ENCODE measurements around the gene RIMOC1. TPM values are rescaled to one million over a fixed set of nuclear protein-coding genes. Genes with fewer than 3 reads are reported as not detected.

Gene RIMOC1
- total and polyA plus RNA-seq, 7 experiments from 2014 or later: 10.8 to 40.6 (median 14.6) TPM

DNA sequence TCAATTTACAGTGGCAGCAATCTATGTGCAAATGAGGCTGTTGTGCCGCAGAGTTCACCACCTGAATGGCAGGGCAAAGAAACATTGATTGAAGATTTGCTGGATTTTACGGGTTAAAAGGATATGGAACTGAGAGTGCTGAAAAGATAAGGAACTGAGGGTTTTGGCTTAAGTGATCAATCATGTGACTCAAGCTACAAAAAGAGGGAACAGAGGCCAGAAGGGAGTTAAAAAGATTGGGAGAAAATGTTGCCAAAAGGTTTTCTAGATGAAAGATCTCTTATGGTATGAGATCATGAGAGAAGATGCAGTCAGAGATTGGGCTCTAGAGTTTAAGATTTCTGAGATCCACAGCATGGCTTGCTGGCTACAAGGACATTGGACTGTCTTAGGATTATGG is 7.9 kb upstream of the RIMOC1 start:
- intact Hi-C loops (cut with micrococcal nuclease): no loop called here
- peaks cover 27 to 48% (median 38%) of the 10 kb centered on the region in 5 donors for H3K27me3 Mint-ChIP-seq
- CTCF ChIA-PET: no interaction called here
- POLR2A ChIA-PET: interaction anchor here (1.1 kb wide), 1 partner anchor 29 kb away, joined by 3 read pairs; the partner anchor contains the start of gene FBXO4
- Histone ChIP-seq H3K27me3 (ENCODE audit: control insufficient read depth in 2 of 2, insufficient read depth in 2 of 2, low read length in 2 of 2) (no peaks in the 10 kb centered on the region), H3K4me1 (ENCODE audit: control insufficient read depth in 2 of 2, insufficient read depth in 2 of 2, low read length in 2 of 2) (no peaks in the 10 kb centered on the region), H3K9me3 (ENCODE audit: control insufficient read depth in 2 of 3, low read length in 3 of 3) (no peaks in the 10 kb centered on the region), H3K27ac (ENCODE audit: low read depth, low read length) (no peak overlapping the region), H3K4me3 (ENCODE audit: low read length) (no peak overlapping the region), H3K36me3 (ENCODE audit: control insufficient read depth in 2 of 3, insufficient read depth in 3 of 3, low read length in 3 of 3) (no peaks in the 10 kb centered on the region)
- H3K4me1 Mint-ChIP-seq: peaks cover 0 to 20% (median 2%) of the 10 kb centered on the region in 7 donors
- DNase-seq: no peak
- peaks cover 0 to 4% (median 0%) of the 10 kb centered on the region in 5 donors for H3K36me3 Mint-ChIP-seq
- ATAC-seq: no peak
- no peak overlapping the region for H3K27ac Mint-ChIP-seq
- no peak overlapping the region for H3K4me3 Mint-ChIP-seq
- peaks cover 0 to 3% (median 0%) of the 10 kb centered on the region in 11 donors for H3K9me3 Mint-ChIP-seq

GRCh38 chr5:41903382-41903891 is 707 bp upstream of the RIMOC1 start:
- Mint-ChIP-seq H3K36me3 (peaks cover 0 to 13% (median 10%) of the 10 kb centered on the region in 5 donors), H3K4me3 (peak overlapping the region; percentile 84 to 99 (median 98)), H3K27me3 (peaks cover 0 to 12% (median 0%) of the 10 kb centered on the region in 5 donors), H3K4me1 (peaks cover 21 to 50% (median 46%) of the 10 kb centered on the region in 7 donors), H3K9me3 (peaks cover 0 to 5% (median 0%) of the 10 kb centered on the region in 11 donors), H3K27ac (peak overlapping the region; percentile 97 to 100 (median 99))
- POLR2A ChIA-PET: interaction anchor here (0.7 to 3.1 kb wide), 19 partner anchors 9 to 1581 kb away, joined by 3 to 62 read pairs (median 5); partner anchors contain the start of genes FBXO4, OXCT1, TMEM267 and ZNF131
- no peak for ATAC-seq
- Histone ChIP-seq H3K27ac (ENCODE audit: low read depth, low read length) (peak overlapping the region; percentile 85), H3K9me3 (ENCODE audit: control insufficient read depth in 2 of 3, low read length in 3 of 3) (no peaks in the 10 kb centered on the region), H3K27me3 (ENCODE audit: control insufficient read depth in 2 of 2, insufficient read depth in 2 of 2, low read length in 2 of 2) (no peaks in the 10 kb centered on the region), H3K4me1 (ENCODE audit: control insufficient read depth in 2 of 2, insufficient read depth in 2 of 2, low read length in 2 of 2) (peaks cover 16 to 18% of the 10 kb centered on the region in 2 donors), H3K36me3 (ENCODE audit: control insufficient read depth in 2 of 3, insufficient read depth in 3 of 3, low read length in 3 of 3) (peaks cover 0 to 5% (median 4%) of the 10 kb centered on the region in 3 experiments), H3K4me3 (ENCODE audit: low read length) (peak overlapping the region; percentile 90)
- intact Hi-C loops (cut with micrococcal nuclease): loop anchor here in 1 of 2 donors (5.0 to 10.0 kb wide), 6 partner anchors 1049 to 1701 kb away; partner anchors contain the start of genes HMGCS1, NNT, PTGER4 and RPL37
- CTCF ChIA-PET: interaction anchor here (1.0 to 1.8 kb wide), 4 partner anchors 22 to 154 kb away, joined by 3 to 5 read pairs (median 4); partner anchors contain the start of gene FBXO4
- DNase-seq: no peak

- peak overlapping the region in 2 of 9 donors; percentile 13 to 85 for H3K27ac Mint-ChIP-seq
- intact Hi-C loops (cut with micrococcal nuclease): loop anchor here in 1 of 2 donors (10.0 kb wide), 5 partner anchors 1071 to 1699 kb away; partner anchors contain the start of genes HMGCS1, NNT, PTGER4 and RPL37
These were observed 2.0 kb downstream of the RIMOC1 start for GRCh38 chr5:41906151-41906550.

GRCh38 chr5:41908374-41909079 is 4.4 kb downstream of the RIMOC1 start:
- H3K36me3 Mint-ChIP-seq: peaks cover 4 to 39% (median 30%) of the 10 kb centered on the region in 5 donors
- H3K4me1 Mint-ChIP-seq: peaks cover 24 to 64% (median 50%) of the 10 kb centered on the region in 7 donors
- H3K4me3 Mint-ChIP-seq: no peak overlapping the region
- H3K9me3 Mint-ChIP-seq: peaks cover 0 to 5% (median 0%) of the 10 kb centered on the region in 11 donors
- Histone ChIP-seq H3K27me3 (ENCODE audit: control insufficient read depth in 2 of 2, insufficient read depth in 2 of 2, low read length in 2 of 2) (no peaks in the 10 kb centered on the region), H3K4me3 (ENCODE audit: low read length) (no peak overlapping the region), H3K9me3 (ENCODE audit: control insufficient read depth in 2 of 3, low read length in 3 of 3) (no peaks in the 10 kb centered on the region), H3K36me3 (ENCODE audit: control insufficient read depth in 2 of 3, insufficient read depth in 3 of 3, low read length in 3 of 3) (peaks cover 15 to 43% (median 36%) of the 10 kb centered on the region in 3 experiments), H3K27ac (ENCODE audit: low read depth, low read length) (no peak overlapping the region), H3K4me1 (ENCODE audit: control insufficient read depth in 2 of 2, insufficient read depth in 2 of 2, low read length in 2 of 2) (peaks cover 12 to 18% of the 10 kb centered on the region in 2 donors)
- H3K27me3 Mint-ChIP-seq: peaks cover 0 to 4% (median 0%) of the 10 kb centered on the region in 5 donors
- ATAC-seq: no peak
- CTCF ChIA-PET: no interaction called here
- POLR2A ChIA-PET: interaction anchor here (1.5 to 1.6 kb wide), 2 partner anchors 17 to 38 kb away, joined by 4 to 5 read pairs; partner anchors contain the start of genes FBXO4 and OXCT1
- intact Hi-C loops (cut with micrococcal nuclease): loop anchor here in 1 of 2 donors (10.0 kb wide), 5 partner anchors 1074 to 1696 kb away; partner anchors contain the start of genes HMGCS1, NNT, PTGER4 and RPL37
- DNase-seq: no peak
- peak overlapping the region in 2 of 9 donors; percentile 5 to 9 for H3K27ac Mint-ChIP-seq

More at GRCh38 chr5:41906151-41906550, 2.0 kb downstream of the RIMOC1 start:
- Histone ChIP-seq H3K4me1 (ENCODE audit: control insufficient read depth in 2 of 2, insufficient read depth in 2 of 2, low read length in 2 of 2) (peaks cover 16 to 18% of the 10 kb centered on the region in 2 donors), H3K27ac (ENCODE audit: low read depth, low read length) (no peak overlapping the region), H3K4me3 (ENCODE audit: low read length) (no peak overlapping the region), H3K9me3 (ENCODE audit: control insufficient read depth in 2 of 3, low read length in 3 of 3) (no peaks in the 10 kb centered on the region), H3K27me3 (ENCODE audit: control insufficient read depth in 2 of 2, insufficient read depth in 2 of 2, low read length in 2 of 2) (no peaks in the 10 kb centered on the region), H3K36me3 (ENCODE audit: control insufficient read depth in 2 of 3, insufficient read depth in 3 of 3, low read length in 3 of 3) (peaks cover 9 to 25% (median 17%) of the 10 kb centered on the region in 3 experiments)
- Mint-ChIP-seq H3K4me3 (peak overlapping the region in 1 of 10 donors; percentile 19), H3K36me3 (peaks cover 4 to 26% (median 17%) of the 10 kb centered on the region in 5 donors), H3K9me3 (peaks cover 0 to 5% (median 0%) of the 10 kb centered on the region in 11 donors), H3K27me3 (peaks cover 0 to 4% (median 0%) of the 10 kb centered on the region in 5 donors), H3K4me1 (peaks cover 25 to 60% (median 54%) of the 10 kb centered on the region in 7 donors)
- DNase-seq (no peak), ATAC-seq (no peak)
- ChIA-PET POLR2A (interaction anchor here (2.9 to 3.1 kb wide), 2 partner anchors 21 to 36 kb away, joined by 54 to 62 read pairs; partner anchors contain the start of genes FBXO4 and OXCT1), CTCF (interaction anchor here (1.1 kb wide), 1 partner anchor 20 kb away, joined by 4 read pairs; no protein-coding TSS in a partner anchor)

GRCh38 chr5:41918105-41918504 is 14.0 kb downstream of the RIMOC1 start:
- H3K4me3 Mint-ChIP-seq: no peak overlapping the region
- Histone ChIP-seq H3K27ac (ENCODE audit: low read depth, low read length) (no peak overlapping the region), H3K36me3 (ENCODE audit: control insufficient read depth in 2 of 3, insufficient read depth in 3 of 3, low read length in 3 of 3) (peaks cover 0 to 59% (median 14%) of the 10 kb centered on the region in 3 experiments), H3K4me1 (ENCODE audit: control insufficient read depth in 2 of 2, insufficient read depth in 2 of 2, low read length in 2 of 2) (no peaks in the 10 kb centered on the region), H3K9me3 (ENCODE audit: control insufficient read depth in 2 of 3, low read length in 3 of 3) (no peaks in the 10 kb centered on the region), H3K4me3 (ENCODE audit: low read length) (no peak overlapping the region), H3K27me3 (ENCODE audit: control insufficient read depth in 2 of 2, insufficient read depth in 2 of 2, low read length in 2 of 2) (no peaks in the 10 kb centered on the region)
- CTCF ChIA-PET: interaction anchor here (1.0 kb wide), 1 partner anchor 59 kb away, joined by 7 read pairs; no protein-coding TSS in a partner anchor
- POLR2A ChIA-PET: interaction anchor here (2.4 kb wide), 1 partner anchor 14 kb away, joined by 7 read pairs; the partner anchor contains the start of gene RIMOC1
- H3K36me3 Mint-ChIP-seq: peaks cover 18 to 52% (median 40%) of the 10 kb centered on the region in 5 donors
- H3K4me1 Mint-ChIP-seq: peaks cover 3 to 16% (median 11%) of the 10 kb centered on the region in 7 donors
- no peaks in the 10 kb centered on the region for H3K9me3 Mint-ChIP-seq
- ATAC-seq (no peak), DNase-seq (no peak)
- intact Hi-C loops (cut with micrococcal nuclease): no loop called here
- H3K27ac Mint-ChIP-seq: peak overlapping the region in 2 of 9 donors; percentile 71 to 85
- no peaks in the 10 kb centered on the region for H3K27me3 Mint-ChIP-seq

DNA sequence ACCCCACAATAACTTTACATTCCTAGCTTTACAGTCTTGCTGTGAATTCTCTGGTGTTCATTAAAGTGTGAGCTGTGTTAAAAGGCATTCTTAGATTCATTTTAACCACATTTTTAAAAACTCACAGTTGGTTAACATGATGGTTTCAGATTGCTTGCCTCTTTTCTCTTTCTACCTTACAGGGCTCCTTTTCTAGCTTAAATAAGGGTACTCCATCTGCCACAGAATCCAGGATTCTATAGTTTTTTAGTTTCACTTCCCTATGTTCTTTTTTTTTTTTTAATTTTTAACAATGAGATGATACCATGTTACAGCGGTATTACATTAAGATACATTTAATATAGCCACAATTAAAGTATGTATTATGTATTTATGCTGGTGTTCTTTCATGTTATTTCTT is 17.0 kb downstream of the RIMOC1 start:
- H3K9me3 Mint-ChIP-seq: no peaks in the 10 kb centered on the region
- Histone ChIP-seq H3K36me3 (ENCODE audit: control insufficient read depth in 2 of 3, insufficient read depth in 3 of 3, low read length in 3 of 3) (peaks cover 0 to 42% (median 5%) of the 10 kb centered on the region in 3 experiments), H3K4me3 (ENCODE audit: low read length) (no peak overlapping the region), H3K27me3 (ENCODE audit: control insufficient read depth in 2 of 2, insufficient read depth in 2 of 2, low read length in 2 of 2) (no peaks in the 10 kb centered on the region), H3K9me3 (ENCODE audit: control insufficient read depth in 2 of 3, low read length in 3 of 3) (no peaks in the 10 kb centered on the region), H3K27ac (ENCODE audit: low read depth, low read length) (no peak overlapping the region), H3K4me1 (ENCODE audit: control insufficient read depth in 2 of 2, insufficient read depth in 2 of 2, low read length in 2 of 2) (peaks cover 6 to 11% of the 10 kb centered on the region in 2 donors)
- no peaks in the 10 kb centered on the region for H3K27me3 Mint-ChIP-seq
- DNase-seq: no peak
- ATAC-seq: no peak
- peaks cover 10 to 25% (median 23%) of the 10 kb centered on the region in 7 donors for H3K4me1 Mint-ChIP-seq
- H3K27ac Mint-ChIP-seq: peak overlapping the region in 6 of 9 donors; percentile 7 to 50 (median 34)
- intact Hi-C loops (cut with micrococcal nuclease): loop anchor here (5.0 to 10.0 kb wide), 4 partner anchors 834 to 1564 kb away; partner anchors contain the start of genes CCDC152 (in 1 of the 2) and TMEM267 (in 1 of the 2)
- CTCF ChIA-PET: interaction anchor here (1.0 kb wide), 1 partner anchor 10 kb away, joined by 3 read pairs; no protein-coding TSS in a partner anchor
- H3K4me3 Mint-ChIP-seq: no peak overlapping the region
- peaks cover 8 to 34% (median 24%) of the 10 kb centered on the region in 5 donors for H3K36me3 Mint-ChIP-seq
- POLR2A ChIA-PET: interaction anchor here (0.6 to 1.4 kb wide), 2 partner anchors 16 to 1206 kb away, joined by 3 to 5 read pairs; no protein-coding TSS in a partner anchor

Measured in naive thymus-derived CD4-positive, alpha-beta T cell (primary cell).